Measurements from ENCODE around the gene PDCD6IP.

DNA sequence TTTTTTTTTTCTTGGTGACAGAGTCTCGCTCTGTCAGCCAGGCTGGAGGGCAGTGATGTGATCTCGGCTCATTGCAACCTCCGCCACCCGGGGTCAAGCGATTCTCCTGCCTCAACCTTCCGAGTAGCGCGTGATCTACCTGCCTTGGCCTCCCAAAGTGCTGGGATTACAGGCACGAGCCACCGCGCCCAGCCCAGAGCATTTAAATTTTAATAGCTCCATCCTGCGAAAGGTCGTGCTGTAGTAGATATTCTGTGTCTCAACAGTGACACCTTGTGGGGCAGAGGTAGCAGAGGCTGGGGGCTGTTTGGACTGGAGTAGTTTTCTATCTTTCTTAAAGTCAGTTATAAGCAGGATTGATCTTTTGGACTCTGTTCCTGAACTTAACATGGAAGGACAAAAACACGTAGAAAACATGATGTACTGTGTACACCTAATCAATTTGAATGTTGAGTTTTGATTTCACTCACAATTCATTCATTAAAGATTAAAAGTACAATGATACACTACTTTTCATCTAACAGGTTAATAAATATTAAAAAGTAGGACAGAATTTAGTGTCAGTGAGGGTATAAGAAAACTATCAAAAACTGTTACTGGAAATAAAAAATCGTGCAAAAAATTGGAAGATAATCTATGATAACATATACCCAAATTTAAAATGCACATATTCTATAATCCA is 11.0 kb upstream of the PDCD6IP start:
- TF ChIP-seq TAF1 (IDR thresholded peaks at IDR 0.05; ENCODE audit: borderline replicate concordance, low read depth, low read length) (no peak), POLR2A (IDR thresholded peaks at IDR 0.05; ENCODE audit: low read depth, low read length) (no peak)

Data from GM12892 (cell line).